Measurements from ENCODE around the gene OCA2.
"Not testable (repeated sequence)": the region's sequence is repeated elsewhere in the genome, so short reads cannot be mapped to it uniquely, and the experiment has no call there.

Gene OCA2

GRCh38 chr15:27958911-27959578 lies 140.1 kb downstream of the OCA2 start:
- H3K9ac ChIP-seq (ENCODE audit: low read depth, low read length): no peak overlapping the region
- H3K27me3 ChIP-seq (ENCODE audit: control insufficient read depth, insufficient read depth, low read length): no peaks in the 10 kb centered on the region
- H3K4me3 ChIP-seq (ENCODE audit: low read depth, low read length): no peak overlapping the region
- no peaks in the 10 kb centered on the region for H3K36me3 ChIP-seq (ENCODE audit: control insufficient read depth, insufficient read depth, low read length)
- H3K9me3 ChIP-seq (ENCODE audit: control insufficient read depth, insufficient read depth, low read length): no peaks in the 10 kb centered on the region
- H3K27ac ChIP-seq (ENCODE audit: low read depth, low read length): no peak overlapping the region
- H3K4me1 ChIP-seq (ENCODE audit: control insufficient read depth, insufficient read depth, low read length): no peaks in the 10 kb centered on the region

GRCh38 chr15:27956285-27956684 lies 142.8 kb downstream of the OCA2 start:
- H3K4me3 ChIP-seq (ENCODE audit: low read depth, low read length): no peak overlapping the region
- no peaks in the 10 kb centered on the region for H3K27me3 ChIP-seq (ENCODE audit: control insufficient read depth, insufficient read depth, low read length)
- H3K4me1 ChIP-seq (ENCODE audit: control insufficient read depth, insufficient read depth, low read length): no peaks in the 10 kb centered on the region
- no peak overlapping the region for H3K9ac ChIP-seq (ENCODE audit: low read depth, low read length)
- no peaks in the 10 kb centered on the region for H3K9me3 ChIP-seq (ENCODE audit: control insufficient read depth, insufficient read depth, low read length)
- H3K27ac ChIP-seq (ENCODE audit: low read depth, low read length): no peak overlapping the region
- H3K36me3 ChIP-seq (ENCODE audit: control insufficient read depth, insufficient read depth, low read length): no peaks in the 10 kb centered on the region

- Histone ChIP-seq H3K9ac (ENCODE audit: low read depth, low read length) (no peak overlapping the region), H3K36me3 (ENCODE audit: control insufficient read depth, insufficient read depth, low read length) (no peaks in the 10 kb centered on the region), H3K27ac (ENCODE audit: low read depth, low read length) (no peak overlapping the region), H3K27me3 (ENCODE audit: control insufficient read depth, insufficient read depth, low read length) (no peaks in the 10 kb centered on the region), H3K4me1 (ENCODE audit: control insufficient read depth, insufficient read depth, low read length) (no peaks in the 10 kb centered on the region), H3K9me3 (ENCODE audit: control insufficient read depth, insufficient read depth, low read length) (no peaks in the 10 kb centered on the region), H3K4me3 (ENCODE audit: low read depth, low read length) (no peak overlapping the region)
Observed at GRCh38 chr15:27955087-27955486, 144.0 kb downstream of the OCA2 start.

GRCh38 chr15:27952593-27952992 lies 146.5 kb downstream of the OCA2 start:
- H3K9me3 ChIP-seq (ENCODE audit: control insufficient read depth, insufficient read depth, low read length); H3K36me3 ChIP-seq (ENCODE audit: control insufficient read depth, insufficient read depth, low read length); H3K27ac ChIP-seq (ENCODE audit: low read depth, low read length); H3K9ac ChIP-seq (ENCODE audit: low read depth, low read length); H3K27me3 ChIP-seq (ENCODE audit: control insufficient read depth, insufficient read depth, low read length); H3K4me3 ChIP-seq (ENCODE audit: low read depth, low read length); H3K4me1 ChIP-seq (ENCODE audit: control insufficient read depth, insufficient read depth, low read length): not testable (repeated sequence)

- no peaks in the 10 kb centered on the region for H3K27me3 ChIP-seq (ENCODE audit: control insufficient read depth, insufficient read depth, low read length)
- H3K27ac ChIP-seq (ENCODE audit: low read depth, low read length): no peak overlapping the region
- H3K9me3 ChIP-seq (ENCODE audit: control insufficient read depth, insufficient read depth, low read length): no peaks in the 10 kb centered on the region
- no peak overlapping the region for H3K9ac ChIP-seq (ENCODE audit: low read depth, low read length)
- no peak overlapping the region for H3K4me3 ChIP-seq (ENCODE audit: low read depth, low read length)
- H3K4me1 ChIP-seq (ENCODE audit: control insufficient read depth, insufficient read depth, low read length): no peaks in the 10 kb centered on the region
- no peaks in the 10 kb centered on the region for H3K36me3 ChIP-seq (ENCODE audit: control insufficient read depth, insufficient read depth, low read length)
Observed at GRCh38 chr15:27951191-27951890, 147.8 kb downstream of the OCA2 start.

- no peak overlapping the region for H3K27ac ChIP-seq (ENCODE audit: low read depth, low read length)
- no peaks in the 10 kb centered on the region for H3K27me3 ChIP-seq (ENCODE audit: control insufficient read depth, insufficient read depth, low read length)
- H3K4me1 ChIP-seq (ENCODE audit: control insufficient read depth, insufficient read depth, low read length): no peaks in the 10 kb centered on the region
- no peaks in the 10 kb centered on the region for H3K36me3 ChIP-seq (ENCODE audit: control insufficient read depth, insufficient read depth, low read length)
- H3K9ac ChIP-seq (ENCODE audit: low read depth, low read length): no peak overlapping the region
- no peaks in the 10 kb centered on the region for H3K9me3 ChIP-seq (ENCODE audit: control insufficient read depth, insufficient read depth, low read length)
- no peak overlapping the region for H3K4me3 ChIP-seq (ENCODE audit: low read depth, low read length)
Observed at GRCh38 chr15:27949089-27949488, 150.0 kb downstream of the OCA2 start.

- H3K36me3 ChIP-seq (ENCODE audit: control insufficient read depth, insufficient read depth, low read length): no peaks in the 10 kb centered on the region
- H3K27me3 ChIP-seq (ENCODE audit: control insufficient read depth, insufficient read depth, low read length): no peaks in the 10 kb centered on the region
- H3K9ac ChIP-seq (ENCODE audit: low read depth, low read length): no peak overlapping the region
- H3K27ac ChIP-seq (ENCODE audit: low read depth, low read length): no peak overlapping the region
- no peaks in the 10 kb centered on the region for H3K9me3 ChIP-seq (ENCODE audit: control insufficient read depth, insufficient read depth, low read length)
- peaks cover 13% of the 10 kb centered on the region for H3K4me1 ChIP-seq (ENCODE audit: control insufficient read depth, insufficient read depth, low read length)
- H3K4me3 ChIP-seq (ENCODE audit: low read depth, low read length): no peak overlapping the region
Observed at GRCh38 chr15:27939246-27939645, 159.9 kb downstream of the OCA2 start.

GRCh38 chr15:27937851-27938250 lies 161.3 kb downstream of the OCA2 start:
- Histone ChIP-seq H3K9ac (ENCODE audit: low read depth, low read length) (no peak overlapping the region), H3K27me3 (ENCODE audit: control insufficient read depth, insufficient read depth, low read length) (no peaks in the 10 kb centered on the region), H3K9me3 (ENCODE audit: control insufficient read depth, insufficient read depth, low read length) (no peaks in the 10 kb centered on the region), H3K4me3 (ENCODE audit: low read depth, low read length) (no peak overlapping the region), H3K27ac (ENCODE audit: low read depth, low read length) (no peak overlapping the region), H3K36me3 (ENCODE audit: control insufficient read depth, insufficient read depth, low read length) (no peaks in the 10 kb centered on the region), H3K4me1 (ENCODE audit: control insufficient read depth, insufficient read depth, low read length) (peaks cover 10% of the 10 kb centered on the region; the same call in 1 of the 2 replicates)

- Histone ChIP-seq H3K27me3 (ENCODE audit: control insufficient read depth, insufficient read depth, low read length) (no peaks in the 10 kb centered on the region), H3K4me3 (ENCODE audit: low read depth, low read length) (no peak overlapping the region), H3K36me3 (ENCODE audit: control insufficient read depth, insufficient read depth, low read length) (no peaks in the 10 kb centered on the region), H3K9ac (ENCODE audit: low read depth, low read length) (no peak overlapping the region), H3K9me3 (ENCODE audit: control insufficient read depth, insufficient read depth, low read length) (0 out of 2 replicates have a peak, but pooled peaks cover 5% of the 10 kb centered on the region), H3K27ac (ENCODE audit: low read depth, low read length) (no peak overlapping the region), H3K4me1 (ENCODE audit: control insufficient read depth, insufficient read depth, low read length) (0 out of 2 replicates have a peak, but pooled peaks cover 6% of the 10 kb centered on the region)
Observed at GRCh38 chr15:27936164-27936563, 163.0 kb downstream of the OCA2 start.

- Histone ChIP-seq H3K27me3 (ENCODE audit: control insufficient read depth, insufficient read depth, low read length) (no peaks in the 10 kb centered on the region), H3K9ac (ENCODE audit: low read depth, low read length) (no peak overlapping the region), H3K9me3 (ENCODE audit: control insufficient read depth, insufficient read depth, low read length) (0 out of 2 replicates have a peak, but pooled peaks cover 5% of the 10 kb centered on the region), H3K36me3 (ENCODE audit: control insufficient read depth, insufficient read depth, low read length) (no peaks in the 10 kb centered on the region), H3K4me1 (ENCODE audit: control insufficient read depth, insufficient read depth, low read length) (0 out of 2 replicates have a peak, but pooled peaks cover 6% of the 10 kb centered on the region), H3K27ac (ENCODE audit: low read depth, low read length) (no peak overlapping the region), H3K4me3 (ENCODE audit: low read depth, low read length) (no peak overlapping the region)
Observed at GRCh38 chr15:27935328-27935727, 163.8 kb downstream of the OCA2 start.

GRCh38 chr15:27934782-27935181 lies 164.3 kb downstream of the OCA2 start:
- 0 out of 2 replicates have a peak, but pooled peaks cover 5% of the 10 kb centered on the region for H3K4me1 ChIP-seq (ENCODE audit: control insufficient read depth, insufficient read depth, low read length)
- no peaks in the 10 kb centered on the region for H3K36me3 ChIP-seq (ENCODE audit: control insufficient read depth, insufficient read depth, low read length)
- H3K9ac ChIP-seq (ENCODE audit: low read depth, low read length): no peak overlapping the region
- no peak overlapping the region for H3K27ac ChIP-seq (ENCODE audit: low read depth, low read length)
- no peaks in the 10 kb centered on the region for H3K27me3 ChIP-seq (ENCODE audit: control insufficient read depth, insufficient read depth, low read length)
- no peak overlapping the region for H3K4me3 ChIP-seq (ENCODE audit: low read depth, low read length)
- 0 out of 2 replicates have a peak, but pooled peaks cover 5% of the 10 kb centered on the region for H3K9me3 ChIP-seq (ENCODE audit: control insufficient read depth, insufficient read depth, low read length)
